B cell (primary cell): Measurements from ENCODE around the gene TAF5L. TPM values are rescaled to one million over a fixed set of nuclear protein-coding genes. Genes with fewer than 3 reads are reported as not detected.

ENCODE experiments used
- ATAC-seq: fragments of 200-7000 bp; cut with Tn5 transposase; one replicate; pipeline ENCODE4 v1.10.0; 2021; ENCODE audit warnings: low read depth, mild to moderate bottlenecking, moderate number of reproducible peaks, moderate library complexity
- CTCF ChIA-PET: fragments of 350-600 bp; sonication (Branson Sonifier 250); formaldehyde crosslinking; loops from one replicate; lab custom pipeline; 2021; ENCODE audit warnings: antibody characterized with exemption, inconsistent platforms; lab: Charles Lee
- POLR2A ChIA-PET: fragments of 350-600 bp; sonication (Branson Sonifier 250); formaldehyde crosslinking; loops from one replicate; lab custom pipeline; 2021; ENCODE audit warnings: antibody characterized with exemption; lab: Charles Lee
- DNase-seq: peaks from one replicate; pipeline ENCODE4 v3.0.0; 2013
- H2AFZ ChIP-seq: 2 replicates; pipeline ENCODE4 v1.6.1; 2012; ENCODE audit warnings: mild to moderate bottlenecking, low read depth, low read length; ENCODE audit not compliant: insufficient read depth, poor library complexity, severe bottlenecking
- H3K27ac ChIP-seq, 2 donors: 1 replicate in 1 of 2; 2 replicates in 1 of 2; pipeline ENCODE4 v1.5.1; 2012 to 2013; ENCODE audit warnings: low read length in 2 of 2, mild to moderate bottlenecking in 2 of 2, moderate library complexity in 1 of 2
- H3K27me3 ChIP-seq, 4 experiments: fragments of 200-600 bp in 1 of 4; sonication (generic) in 1 of 4; replicated peaks in 1 of 4; 1 replicate in 2 of 4; 2 replicates in 2 of 4; pipeline versions ENCODE4 v1.6.1 to v1.7.0; 2013 to 2016; ENCODE audit warnings: low read length in 3 of 4, mild to moderate bottlenecking in 2 of 4, mixed read lengths in 1 of 4, moderate library complexity in 1 of 4; ENCODE audit not compliant: insufficient read depth in 4 of 4, control insufficient read depth in 3 of 4; ENCODE audit errors: control extremely low read depth in 1 of 4
- H3K36me3 ChIP-seq, 2 experiments: replicated peaks in 1 of 2; 1 replicate in 1 of 2; 2 replicates in 1 of 2; pipeline versions ENCODE4 v1.6.1 to v1.7.1; 2013; ENCODE audit warnings: low read length in 1 of 2; ENCODE audit not compliant: insufficient read depth in 2 of 2, control insufficient read depth in 1 of 2; ENCODE audit errors: control extremely low read depth in 1 of 2, extremely low read depth in 1 of 2
- H3K4me1 ChIP-seq, 2 donors: fragments of 200-600 bp in 1 of 2; sonication (generic) in 1 of 2; 1 replicate in 1 of 2; 2 replicates in 1 of 2; pipeline versions ENCODE4 v1.5.1 to v1.6.1; 2013 to 2017; ENCODE audit warnings: low read length in 2 of 2; ENCODE audit not compliant: control insufficient read depth in 2 of 2, insufficient read depth in 2 of 2
- H3K4me2 ChIP-seq: replicated peaks from 2 replicates; pipeline ENCODE3; 2012; ENCODE audit warnings: mild to moderate bottlenecking, low read depth, low read length; ENCODE audit not compliant: poor library complexity, severe bottlenecking
- H3K4me3 ChIP-seq, 5 experiments: fragments of 200-600 bp in 1 of 5; sonication (generic) in 1 of 5; 1 replicate in 3 of 5; 2 replicates in 2 of 5; pipeline versions ENCODE4 v1.5.1 to v1.7.0; 2011 to 2016; ENCODE audit warnings: low read length in 4 of 5, mild to moderate bottlenecking in 4 of 5, low read depth in 2 of 5, control low read depth in 1 of 5, moderate library complexity in 1 of 5; ENCODE audit not compliant: insufficient read depth in 1 of 5; ENCODE audit errors: control extremely low read depth in 1 of 5, extremely low read depth in 1 of 5
- H3K79me2 ChIP-seq: fragments of 200-600 bp; sonication (generic); one replicate; pipeline ENCODE4 v1.6.0; 2016; ENCODE audit warnings: low read length; ENCODE audit not compliant: control insufficient read depth, insufficient read depth
- H3K9ac ChIP-seq: fragments of 200-600 bp; sonication (generic); 2 replicates; pipeline ENCODE4 v1.6.1; 2017; ENCODE audit warnings: mild to moderate bottlenecking, low read length, moderate library complexity
- H3K9me3 ChIP-seq, 3 donors: one replicate each; pipeline versions ENCODE4 v1.6.1 to v1.7.1; 2013; ENCODE audit warnings: low read length in 2 of 3; ENCODE audit not compliant: control insufficient read depth in 2 of 3, insufficient read depth in 1 of 3; ENCODE audit errors: control extremely low read depth in 1 of 3
- H4K20me1 ChIP-seq: 2 replicates; pipeline ENCODE4 v1.6.0; 2012; ENCODE audit warnings: mild to moderate bottlenecking, low read length; ENCODE audit not compliant: insufficient read depth, control insufficient read depth, poor library complexity, severe bottlenecking
- H3K27ac Mint-ChIP-seq: one replicate; pipeline ENCODE4 v1.8.0; 2021; ENCODE audit warnings: mixed read lengths
- H3K27me3 Mint-ChIP-seq: one replicate; pipeline ENCODE4 v1.8.0; 2021; ENCODE audit warnings: mixed read lengths
- H3K4me1 Mint-ChIP-seq: one replicate; pipeline ENCODE4 v1.8.0; 2021; ENCODE audit warnings: mixed read lengths
- H3K4me3 Mint-ChIP-seq: one replicate; pipeline ENCODE4 v1.8.0; 2021; ENCODE audit warnings: mixed read lengths
- H3K9me3 Mint-ChIP-seq: one replicate; pipeline ENCODE4 v1.8.0; 2022; ENCODE audit warnings: mixed read lengths; ENCODE audit not compliant: insufficient read depth
- EZH2 ChIP-seq: IDR thresholded peaks from 2 replicates; pipeline ENCODE4 v1.6.1; 2012; ENCODE audit warnings: borderline replicate concordance, low read depth, mild to moderate bottlenecking, moderate library complexity, low read length; ENCODE audit not compliant: insufficient read depth, poor library complexity, severe bottlenecking
- WGBS: methylation state at CpG from one replicate; pipeline ENCODE4 v1.1.5; 2013; ENCODE audit warnings: missing lambda C conversion rate; ENCODE audit not compliant: insufficient coverage; 5-methylcytosine and 5-hydroxymethylcytosine counted together
- intact Hi-C: fragments of 100-400 bp; cut with micrococcal nuclease; formaldehyde crosslinking; loops from one replicate; pipeline ENCODE4 v1.10.0; 2022
- polyA plus RNA-seq: library from polyadenylated mRNA; depleted of rRNA; stranded (reverse); fragments of >200 nt; gene quantifications from 2 replicates; pipeline ENCODE4 v1.2.3, GENCODE V29; 2012
- total RNA-seq, 2 donors: library from RNA; stranded (reverse); fragments of 120-200 nt in 1 of 2; gene quantifications; 1 replicate in 1 of 2; 2 replicates in 1 of 2; pipeline versions ENCODE4 v1.2.3 to v1.2.4, GENCODE V29; 2013 to 2022
- TF ChIP-seq, protein P1 (sequence below): fragments of 200-600 bp; IDR thresholded peaks from one replicate; pipeline ENCODE4 v1.8.0; 2022; ENCODE audit warnings: antibody characterized with exemption, mild to moderate bottlenecking

The TAF5L gene
- total and polyA plus RNA-seq, 2 donors (not counting 1 experiment from before 2014, with no cell fraction given) = 15.7 to 24.0 TPM

DNA sequence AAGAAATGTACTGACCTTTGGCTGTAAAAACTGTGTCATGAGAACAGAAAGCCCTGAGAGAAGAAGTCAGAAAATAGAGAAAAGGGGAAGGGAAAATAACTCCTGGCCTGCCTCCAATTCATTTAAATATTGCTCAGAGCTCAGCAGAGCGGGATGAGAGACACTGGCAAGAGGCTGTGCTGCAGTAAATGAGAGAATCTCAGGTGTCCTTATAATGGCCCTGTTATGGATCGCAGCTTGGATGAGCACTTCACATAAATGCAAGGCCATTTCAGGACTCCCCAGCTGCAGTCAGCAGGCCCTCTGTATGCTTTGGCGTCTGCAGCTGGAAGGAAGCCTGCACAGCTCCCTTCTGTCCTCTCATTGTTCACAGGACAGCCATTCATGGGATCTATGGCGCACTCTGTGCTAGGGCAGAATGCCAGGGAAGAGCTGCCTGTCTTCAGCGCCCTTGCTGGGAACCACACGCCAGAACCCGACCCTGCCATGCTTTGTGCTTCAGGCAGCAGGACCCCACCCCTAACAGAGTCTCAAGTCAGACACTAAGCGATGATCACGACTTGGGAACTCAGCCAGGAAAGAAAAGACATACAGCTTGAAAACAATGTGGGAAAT is 46.8 kb downstream of the TAF5L start:
- Histone ChIP-seq H3K9ac (peak overlapping the region; percentile 51), H3K9me3 (no peaks in the 10 kb centered on the region), H3K4me3 (peak overlapping the region in 4 of 5 experiments; percentile 17 to 63 (median 40)), H3K27me3 (no peaks in the 10 kb centered on the region), H2AFZ (peak overlapping the region; percentile 82), H3K79me2 (no peaks in the 10 kb centered on the region), H3K36me3 (no peaks in the 10 kb centered on the region), H4K20me1 (no peaks in the 10 kb centered on the region), H3K4me2 (peak overlapping the region; percentile 73), H3K4me1 (peaks cover 10 to 11% of the 10 kb centered on the region in 2 donors), H3K27ac (peak overlapping the region; percentile 25 to 53)
- ATAC-seq (peak; percentile 68), DNase-seq (peak; percentile 50)
- ChIA-PET CTCF (interaction anchor here (0.6 to 1.6 kb wide), 4 partner anchors 16 to 1959 kb away, joined by 3 to 6 read pairs (median 4); partner anchors contain the start of gene ABCB10), POLR2A (interaction anchor here (1.0 kb wide), 1 partner anchor 20 kb away, joined by 5 read pairs; the partner anchor contains the start of gene ABCB10)
- Mint-ChIP-seq H3K27me3 (no peaks in the 10 kb centered on the region), H3K4me3 (peak overlapping the region; percentile 78), H3K9me3 (no peaks in the 10 kb centered on the region), H3K4me1 (peaks cover 12% of the 10 kb centered on the region), H3K27ac (peak overlapping the region; percentile 70)
- no peak for TF ChIP-seq EZH2
- TF ChIP-seq, protein P1, sequence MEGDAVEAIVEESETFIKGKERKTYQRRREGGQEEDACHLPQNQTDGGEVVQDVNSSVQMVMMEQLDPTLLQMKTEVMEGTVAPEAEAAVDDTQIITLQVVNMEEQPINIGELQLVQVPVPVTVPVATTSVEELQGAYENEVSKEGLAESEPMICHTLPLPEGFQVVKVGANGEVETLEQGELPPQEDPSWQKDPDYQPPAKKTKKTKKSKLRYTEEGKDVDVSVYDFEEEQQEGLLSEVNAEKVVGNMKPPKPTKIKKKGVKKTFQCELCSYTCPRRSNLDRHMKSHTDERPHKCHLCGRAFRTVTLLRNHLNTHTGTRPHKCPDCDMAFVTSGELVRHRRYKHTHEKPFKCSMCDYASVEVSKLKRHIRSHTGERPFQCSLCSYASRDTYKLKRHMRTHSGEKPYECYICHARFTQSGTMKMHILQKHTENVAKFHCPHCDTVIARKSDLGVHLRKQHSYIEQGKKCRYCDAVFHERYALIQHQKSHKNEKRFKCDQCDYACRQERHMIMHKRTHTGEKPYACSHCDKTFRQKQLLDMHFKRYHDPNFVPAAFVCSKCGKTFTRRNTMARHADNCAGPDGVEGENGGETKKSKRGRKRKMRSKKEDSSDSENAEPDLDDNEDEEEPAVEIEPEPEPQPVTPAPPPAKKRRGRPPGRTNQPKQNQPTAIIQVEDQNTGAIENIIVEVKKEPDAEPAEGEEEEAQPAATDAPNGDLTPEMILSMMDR = no peak
- WGBS = 50% methylated on average over 6 of the region's 9 CpGs
- intact Hi-C loops = no loop called here
